Suprapubic skin (tissue), 3 donors: Measurements from ENCODE around the gene C1QL4.

Source experiments
- POLR2AphosphoS5 ChIP-seq, 3 donors: sonication (generic); formaldehyde crosslinking; IDR thresholded peaks; one replicate each; pipeline ENCODE4 v1.6.1; 2017; ENCODE audit warnings: antibody characterized with exemption in 3 of 3
- TF ChIP-seq, protein P1 (sequence below), 2 donors: fragments of 200-600 bp in 1 of 2; fragments of 450-650 bp in 1 of 2; sonication (generic) in 1 of 2; IDR thresholded peaks; one replicate each; pipeline ENCODE4 v1.5.1; 2016 to 2019; ENCODE audit warnings: antibody characterized with exemption in 2 of 2, mild to moderate bottlenecking in 1 of 2, moderate library complexity in 1 of 2

DNA sequence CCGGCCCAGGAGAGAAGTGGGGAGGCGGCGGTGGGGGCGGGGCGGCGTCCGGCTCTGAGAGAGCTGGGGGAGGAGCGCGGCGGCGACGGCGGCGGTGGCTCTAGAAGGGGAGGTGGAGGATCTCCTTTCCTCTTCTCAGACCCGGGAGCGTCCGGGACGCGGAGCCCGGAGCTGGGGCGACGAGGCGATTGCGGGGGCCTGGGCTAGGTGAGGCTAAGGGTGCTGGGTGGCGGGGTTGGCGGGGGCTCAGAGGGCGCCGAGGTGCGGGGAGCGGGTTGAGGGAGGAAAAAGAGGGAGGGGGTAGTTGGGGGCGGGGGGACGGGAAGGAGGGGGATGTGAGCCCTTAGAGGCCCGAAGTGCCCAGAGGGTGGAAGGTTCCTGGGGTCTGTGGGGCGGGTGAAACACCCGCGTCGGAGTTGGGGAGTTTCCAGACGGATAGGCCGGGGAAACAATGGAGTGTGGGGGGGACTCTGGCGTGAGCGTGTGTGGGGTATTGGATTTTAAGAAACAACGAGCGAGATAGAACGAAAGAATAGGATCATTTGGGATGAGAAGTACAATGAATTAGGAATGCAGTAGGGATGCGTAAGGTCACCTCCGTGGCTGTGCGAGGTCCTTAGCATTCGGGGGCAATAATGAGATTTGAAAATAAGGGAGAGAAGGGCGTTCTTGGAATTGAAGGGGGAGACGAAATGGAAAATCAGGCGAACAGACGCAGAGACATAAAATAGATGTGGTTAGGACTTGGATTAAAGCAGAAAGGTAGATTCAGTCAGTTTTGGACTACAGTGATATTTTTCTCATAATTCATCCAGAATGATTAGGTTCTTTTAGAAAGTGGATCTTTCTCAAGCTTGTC is 30.6 kb upstream of the C1QL4 start, which contains the start of gene SPATS2:
- TF ChIP-seq, protein P1, sequence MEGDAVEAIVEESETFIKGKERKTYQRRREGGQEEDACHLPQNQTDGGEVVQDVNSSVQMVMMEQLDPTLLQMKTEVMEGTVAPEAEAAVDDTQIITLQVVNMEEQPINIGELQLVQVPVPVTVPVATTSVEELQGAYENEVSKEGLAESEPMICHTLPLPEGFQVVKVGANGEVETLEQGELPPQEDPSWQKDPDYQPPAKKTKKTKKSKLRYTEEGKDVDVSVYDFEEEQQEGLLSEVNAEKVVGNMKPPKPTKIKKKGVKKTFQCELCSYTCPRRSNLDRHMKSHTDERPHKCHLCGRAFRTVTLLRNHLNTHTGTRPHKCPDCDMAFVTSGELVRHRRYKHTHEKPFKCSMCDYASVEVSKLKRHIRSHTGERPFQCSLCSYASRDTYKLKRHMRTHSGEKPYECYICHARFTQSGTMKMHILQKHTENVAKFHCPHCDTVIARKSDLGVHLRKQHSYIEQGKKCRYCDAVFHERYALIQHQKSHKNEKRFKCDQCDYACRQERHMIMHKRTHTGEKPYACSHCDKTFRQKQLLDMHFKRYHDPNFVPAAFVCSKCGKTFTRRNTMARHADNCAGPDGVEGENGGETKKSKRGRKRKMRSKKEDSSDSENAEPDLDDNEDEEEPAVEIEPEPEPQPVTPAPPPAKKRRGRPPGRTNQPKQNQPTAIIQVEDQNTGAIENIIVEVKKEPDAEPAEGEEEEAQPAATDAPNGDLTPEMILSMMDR (IDR thresholded peaks at IDR 0.05): no peak
- no peak for TF ChIP-seq POLR2AphosphoS5 (IDR thresholded peaks at IDR 0.05)
